Measurements from ENCODE around the gene KRT72. TPM values are rescaled to one million over a fixed set of nuclear protein-coding genes. Genes with fewer than 3 reads are reported as not detected.

The KRT72 gene
- total and polyA plus RNA-seq, 4 donors = 1.6 TPM; not detected in 3

GRCh38 chr12:52631676-52632459 lies 30.6 kb upstream of the KRT72 start:
- no peak overlapping the region for H3K4me3 ChIP-seq (ENCODE audit: low read length in 2 of 2)
- no peaks in the 10 kb centered on the region for H3K9me3 ChIP-seq (ENCODE audit: control insufficient read depth, low read length)
- H3K36me3 ChIP-seq (ENCODE audit: control insufficient read depth in 1 of 2, insufficient read depth in 2 of 2, low read length in 1 of 2) = no peaks in the 10 kb centered on the region
- H3K27ac ChIP-seq (ENCODE audit: low read depth in 1 of 2, low read length in 2 of 2) = no peak overlapping the region
- DNase-seq (no peak), ATAC-seq (ENCODE audit: low FRiP score) (no peak)
- intact Hi-C loops (cut with DNase I) = no loop called here
- H3K27me3 ChIP-seq (ENCODE audit: control insufficient read depth in 1 of 2, insufficient read depth in 2 of 2, low read length in 1 of 2) = no peaks in the 10 kb centered on the region
- no peaks in the 10 kb centered on the region for H3K4me1 ChIP-seq (ENCODE audit: control insufficient read depth in 1 of 2, insufficient read depth in 2 of 2, low read length in 2 of 2)
- 84 to 89% methylated on average over 6 of the region's 6 CpGs for WGBS, 2 donors

- H3K27me3 ChIP-seq (ENCODE audit: control insufficient read depth in 1 of 2, insufficient read depth in 2 of 2, low read length in 1 of 2) = no peaks in the 10 kb centered on the region
- H3K4me1 ChIP-seq (ENCODE audit: control insufficient read depth in 1 of 2, insufficient read depth in 2 of 2, low read length in 2 of 2) = no peaks in the 10 kb centered on the region
- intact Hi-C loops (cut with DNase I) = no loop called here
- ATAC-seq (ENCODE audit: low FRiP score) (no peak), DNase-seq (no peak)
- WGBS, 2 donors = 65 to 74% methylated on average over 4 of the region's 4 CpGs
- H3K9me3 ChIP-seq (ENCODE audit: control insufficient read depth, low read length) = no peaks in the 10 kb centered on the region
- no peak overlapping the region for H3K27ac ChIP-seq (ENCODE audit: low read depth in 1 of 2, low read length in 2 of 2)
- no peak overlapping the region for H3K4me3 ChIP-seq (ENCODE audit: low read length in 2 of 2)
- H3K36me3 ChIP-seq (ENCODE audit: control insufficient read depth in 1 of 2, insufficient read depth in 2 of 2, low read length in 1 of 2) = no peaks in the 10 kb centered on the region
Measured at GRCh38 chr12:52631264-52631663, 30.0 kb upstream of the KRT72 start.

DNA sequence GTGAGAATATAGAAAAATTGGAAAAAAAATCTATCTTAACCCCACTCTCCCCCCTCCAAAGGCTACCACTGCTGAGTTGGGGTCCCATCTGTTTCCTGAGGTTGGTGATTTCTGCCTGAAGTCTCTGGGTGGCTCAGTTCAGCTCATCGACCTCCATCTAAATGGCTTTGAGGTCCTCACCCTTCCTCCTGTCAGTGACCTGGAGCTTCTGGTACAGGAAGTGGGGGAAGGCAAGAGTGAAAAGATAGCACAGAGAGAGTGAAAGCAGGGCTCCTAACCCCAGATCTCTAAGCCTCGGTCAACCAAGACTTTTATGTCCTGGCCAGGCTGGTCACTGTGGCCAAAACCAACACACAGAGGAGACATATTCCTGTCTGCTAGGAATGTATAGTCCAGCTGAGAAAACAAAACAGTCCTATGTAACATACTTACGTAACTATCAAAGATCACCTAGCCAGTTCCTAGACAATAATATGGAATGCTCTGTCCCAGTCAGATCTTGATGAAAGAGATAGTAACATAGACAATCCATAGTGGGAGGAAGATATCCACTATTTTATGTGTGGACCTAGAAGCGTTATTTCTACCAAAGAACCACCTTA lies 29.4 kb upstream of the KRT72 start:
- DNase-seq = no peak
- Histone ChIP-seq H3K4me3 (ENCODE audit: low read length in 2 of 2) (no peak overlapping the region), H3K9me3 (ENCODE audit: control insufficient read depth, low read length) (no peaks in the 10 kb centered on the region), H3K4me1 (ENCODE audit: control insufficient read depth in 1 of 2, insufficient read depth in 2 of 2, low read length in 2 of 2) (no peaks in the 10 kb centered on the region), H3K27me3 (ENCODE audit: control insufficient read depth in 1 of 2, insufficient read depth in 2 of 2, low read length in 1 of 2) (no peaks in the 10 kb centered on the region), H3K27ac (ENCODE audit: low read depth in 1 of 2, low read length in 2 of 2) (no peak overlapping the region), H3K36me3 (ENCODE audit: control insufficient read depth in 1 of 2, insufficient read depth in 2 of 2, low read length in 1 of 2) (no peaks in the 10 kb centered on the region)
- ATAC-seq (ENCODE audit: low FRiP score) = no peak
- WGBS, 2 donors = 46 to 66% methylated on average over 4 of the region's 4 CpGs
- intact Hi-C loops (cut with DNase I) = no loop called here

DNA sequence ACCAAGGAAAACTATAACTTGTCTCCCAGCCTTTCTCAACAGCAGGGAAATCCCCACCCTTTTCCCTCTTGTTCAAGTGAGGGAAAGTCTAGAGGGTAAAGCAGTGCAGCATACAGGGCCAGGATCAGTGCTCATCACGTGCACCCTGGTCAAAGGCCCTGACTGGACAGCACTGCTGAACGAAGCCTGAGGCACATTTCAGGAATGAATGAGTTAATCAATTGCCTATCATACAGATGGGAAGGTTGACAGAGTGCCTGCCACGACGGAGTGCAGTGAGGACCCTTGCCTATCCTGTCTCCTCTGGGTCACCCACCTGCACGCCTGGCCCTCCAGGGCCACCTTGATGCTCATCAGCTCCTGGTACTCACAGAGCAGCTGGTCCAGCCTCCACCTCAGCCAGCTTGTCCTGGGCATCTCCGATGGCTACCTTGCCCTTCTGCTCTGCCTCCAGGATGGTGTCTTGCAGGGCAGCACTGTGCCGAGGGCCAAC lies 28.8 kb upstream of the KRT72 start:
- H3K27me3 ChIP-seq (ENCODE audit: control insufficient read depth in 1 of 2, insufficient read depth in 2 of 2, low read length in 1 of 2) = no peaks in the 10 kb centered on the region
- H3K9me3 ChIP-seq (ENCODE audit: control insufficient read depth, low read length) = no peaks in the 10 kb centered on the region
- WGBS, 2 donors = 79 to 86% methylated on average over 7 of the region's 7 CpGs
- no peaks in the 10 kb centered on the region for H3K36me3 ChIP-seq (ENCODE audit: control insufficient read depth in 1 of 2, insufficient read depth in 2 of 2, low read length in 1 of 2)
- no peaks in the 10 kb centered on the region for H3K4me1 ChIP-seq (ENCODE audit: control insufficient read depth in 1 of 2, insufficient read depth in 2 of 2, low read length in 2 of 2)
- no peak overlapping the region for H3K4me3 ChIP-seq (ENCODE audit: low read length in 2 of 2)
- intact Hi-C loops (cut with DNase I) = no loop called here
- H3K27ac ChIP-seq (ENCODE audit: low read depth in 1 of 2, low read length in 2 of 2) = no peak overlapping the region
- ATAC-seq (ENCODE audit: low FRiP score) (no peak), DNase-seq (no peak)

- intact Hi-C loops (cut with DNase I) = no loop called here
- Histone ChIP-seq H3K4me1 (ENCODE audit: control insufficient read depth in 1 of 2, insufficient read depth in 2 of 2, low read length in 2 of 2) (no peaks in the 10 kb centered on the region), H3K4me3 (ENCODE audit: low read length in 2 of 2) (no peak overlapping the region), H3K9me3 (ENCODE audit: control insufficient read depth, low read length) (no peaks in the 10 kb centered on the region), H3K27me3 (ENCODE audit: control insufficient read depth in 1 of 2, insufficient read depth in 2 of 2, low read length in 1 of 2) (no peaks in the 10 kb centered on the region), H3K36me3 (ENCODE audit: control insufficient read depth in 1 of 2, insufficient read depth in 2 of 2, low read length in 1 of 2) (no peaks in the 10 kb centered on the region), H3K27ac (ENCODE audit: low read depth in 1 of 2, low read length in 2 of 2) (no peak overlapping the region)
- 83 to 89% methylated on average over 12 of the region's 12 CpGs for WGBS, 2 donors
- ATAC-seq (ENCODE audit: low FRiP score) (peak; percentile 20), DNase-seq (no peak)
Measured at GRCh38 chr12:52629281-52630007, 28.2 kb upstream of the KRT72 start.

GRCh38 chr12:52628841-52629240 lies 27.6 kb upstream of the KRT72 start:
- DNase-seq (no peak), ATAC-seq (ENCODE audit: low FRiP score) (no peak)
- no peaks in the 10 kb centered on the region for H3K4me1 ChIP-seq (ENCODE audit: control insufficient read depth in 1 of 2, insufficient read depth in 2 of 2, low read length in 2 of 2)
- H3K36me3 ChIP-seq (ENCODE audit: control insufficient read depth in 1 of 2, insufficient read depth in 2 of 2, low read length in 1 of 2) = no peaks in the 10 kb centered on the region
- 84 to 85% methylated on average over 2 of the region's 2 CpGs for WGBS, 2 donors
- no peaks in the 10 kb centered on the region for H3K27me3 ChIP-seq (ENCODE audit: control insufficient read depth in 1 of 2, insufficient read depth in 2 of 2, low read length in 1 of 2)
- no peaks in the 10 kb centered on the region for H3K9me3 ChIP-seq (ENCODE audit: control insufficient read depth, low read length)
- intact Hi-C loops (cut with DNase I) = no loop called here
- H3K4me3 ChIP-seq (ENCODE audit: low read length in 2 of 2) = no peak overlapping the region
- no peak overlapping the region for H3K27ac ChIP-seq (ENCODE audit: low read depth in 1 of 2, low read length in 2 of 2)

- 79 to 84% methylated on average over 4 of the region's 4 CpGs for WGBS, 2 donors
Measured at GRCh38 chr12:52628111-52628507, 26.8 kb upstream of the KRT72 start.

GRCh38 chr12:52627395-52628110 lies 26.3 kb upstream of the KRT72 start:
- no peak for DNase-seq
- Histone ChIP-seq H3K4me1 (ENCODE audit: control insufficient read depth in 1 of 2, insufficient read depth in 2 of 2, low read length in 2 of 2) (no peaks in the 10 kb centered on the region), H3K27me3 (ENCODE audit: control insufficient read depth in 1 of 2, insufficient read depth in 2 of 2, low read length in 1 of 2) (no peaks in the 10 kb centered on the region), H3K36me3 (ENCODE audit: control insufficient read depth in 1 of 2, insufficient read depth in 2 of 2, low read length in 1 of 2) (no peaks in the 10 kb centered on the region), H3K27ac (ENCODE audit: low read depth in 1 of 2, low read length in 2 of 2) (no peak overlapping the region), H3K4me3 (ENCODE audit: low read length in 2 of 2) (no peak overlapping the region), H3K9me3 (ENCODE audit: control insufficient read depth, low read length) (no peaks in the 10 kb centered on the region)
- ATAC-seq (ENCODE audit: low FRiP score) = no peak
- intact Hi-C loops (cut with DNase I) = no loop called here
- 52 to 56% methylated on average over 2 of the region's 2 CpGs for WGBS, 2 donors

More at GRCh38 chr12:52628111-52628507, 26.8 kb upstream of the KRT72 start:
- no peak for ATAC-seq (ENCODE audit: low FRiP score)
- no peaks in the 10 kb centered on the region for H3K9me3 ChIP-seq (ENCODE audit: control insufficient read depth, low read length)
- intact Hi-C loops (cut with DNase I) = no loop called here
- no peak overlapping the region for H3K27ac ChIP-seq (ENCODE audit: low read depth in 1 of 2, low read length in 2 of 2)
- no peaks in the 10 kb centered on the region for H3K4me1 ChIP-seq (ENCODE audit: control insufficient read depth in 1 of 2, insufficient read depth in 2 of 2, low read length in 2 of 2)
- no peaks in the 10 kb centered on the region for H3K36me3 ChIP-seq (ENCODE audit: control insufficient read depth in 1 of 2, insufficient read depth in 2 of 2, low read length in 1 of 2)
- DNase-seq = no peak
- no peaks in the 10 kb centered on the region for H3K27me3 ChIP-seq (ENCODE audit: control insufficient read depth in 1 of 2, insufficient read depth in 2 of 2, low read length in 1 of 2)
- H3K4me3 ChIP-seq (ENCODE audit: low read length in 2 of 2) = no peak overlapping the region
